ENCODE results near the gene ASXL1. TPM values are rescaled to one million over a fixed set of nuclear protein-coding genes. Genes with fewer than 3 reads are reported as not detected.

ASXL1 gene
- total RNA-seq, 1 donor from 2014 or later: 97.5 TPM

DNA sequence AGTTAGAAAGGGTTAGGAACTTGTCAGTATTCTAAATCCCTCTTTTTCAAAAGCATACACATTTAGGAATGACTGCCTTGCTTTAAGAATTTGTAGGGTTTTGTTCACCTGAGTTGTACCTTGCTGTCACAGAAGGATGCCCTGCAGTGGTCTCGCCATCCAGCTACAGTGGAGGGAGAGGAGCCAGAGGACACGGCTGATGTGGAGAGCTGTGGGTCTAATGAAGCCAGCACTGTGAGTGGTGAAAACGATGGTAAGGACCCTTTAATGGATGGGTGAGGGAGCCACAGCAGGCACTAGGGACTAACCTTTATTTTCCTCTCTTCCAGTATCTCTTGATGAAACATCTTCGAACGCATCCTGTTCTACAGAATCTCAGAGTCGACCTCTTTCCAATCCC, 69.9 kb downstream of the ASXL1 start:
- intact Hi-C loops (cut with DNase I): no loop called here
- Histone ChIP-seq H3K9me3 (no peaks in the 10 kb centered on the region), H3K27ac (no peak overlapping the region), H3K4me3 (no peak overlapping the region), H3K27me3 (no peaks in the 10 kb centered on the region), H3K36me3 (peaks cover 0 to 53% of the 10 kb centered on the region in 2 donors), H3K4me1 (no peaks in the 10 kb centered on the region)
- TF ChIP-seq, protein P1, sequence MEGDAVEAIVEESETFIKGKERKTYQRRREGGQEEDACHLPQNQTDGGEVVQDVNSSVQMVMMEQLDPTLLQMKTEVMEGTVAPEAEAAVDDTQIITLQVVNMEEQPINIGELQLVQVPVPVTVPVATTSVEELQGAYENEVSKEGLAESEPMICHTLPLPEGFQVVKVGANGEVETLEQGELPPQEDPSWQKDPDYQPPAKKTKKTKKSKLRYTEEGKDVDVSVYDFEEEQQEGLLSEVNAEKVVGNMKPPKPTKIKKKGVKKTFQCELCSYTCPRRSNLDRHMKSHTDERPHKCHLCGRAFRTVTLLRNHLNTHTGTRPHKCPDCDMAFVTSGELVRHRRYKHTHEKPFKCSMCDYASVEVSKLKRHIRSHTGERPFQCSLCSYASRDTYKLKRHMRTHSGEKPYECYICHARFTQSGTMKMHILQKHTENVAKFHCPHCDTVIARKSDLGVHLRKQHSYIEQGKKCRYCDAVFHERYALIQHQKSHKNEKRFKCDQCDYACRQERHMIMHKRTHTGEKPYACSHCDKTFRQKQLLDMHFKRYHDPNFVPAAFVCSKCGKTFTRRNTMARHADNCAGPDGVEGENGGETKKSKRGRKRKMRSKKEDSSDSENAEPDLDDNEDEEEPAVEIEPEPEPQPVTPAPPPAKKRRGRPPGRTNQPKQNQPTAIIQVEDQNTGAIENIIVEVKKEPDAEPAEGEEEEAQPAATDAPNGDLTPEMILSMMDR (IDR thresholded peaks at IDR 0.05): no peak
- TF ChIP-seq POLR2AphosphoS5 (IDR thresholded peaks at IDR 0.05; ENCODE audit: insufficient read depth in 1 of 2, low read depth in 1 of 2) (no peak), POLR2A (IDR thresholded peaks at IDR 0.05) (no peak)
- no peak for DNase-seq (ENCODE audit: extremely low spot score in 2 of 2)

DNA sequence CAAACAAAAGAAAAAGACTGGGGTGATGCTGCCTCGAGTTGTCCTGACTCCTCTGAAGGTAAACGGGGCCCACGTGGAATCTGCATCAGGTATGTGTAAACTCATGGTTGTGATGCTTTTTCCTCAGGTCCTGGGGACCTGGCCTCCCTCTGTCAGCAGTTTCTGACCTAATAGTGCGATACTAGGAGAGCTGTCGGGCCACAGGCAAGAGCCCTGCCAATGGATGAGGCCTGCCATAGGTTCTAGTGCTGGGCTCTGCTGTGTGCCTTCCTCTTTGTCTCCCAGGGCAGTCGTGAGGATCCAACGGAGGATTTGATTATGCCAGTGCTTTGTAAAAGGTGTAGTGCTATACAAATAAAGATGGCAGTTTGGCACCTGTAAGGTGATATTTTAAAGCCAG, 71.2 kb downstream of the ASXL1 start:
- no peak for TF ChIP-seq POLR2AphosphoS5 (IDR thresholded peaks at IDR 0.05; ENCODE audit: insufficient read depth in 1 of 2, low read depth in 1 of 2)
- TF ChIP-seq POLR2A (IDR thresholded peaks at IDR 0.05): no peak
- TF ChIP-seq, protein P1 (IDR thresholded peaks at IDR 0.05): no peak
- intact Hi-C loops (cut with DNase I): no loop called here
- Histone ChIP-seq H3K4me3 (no peak overlapping the region), H3K36me3 (peaks cover 0 to 67% of the 10 kb centered on the region in 2 donors), H3K4me1 (no peaks in the 10 kb centered on the region), H3K27me3 (no peaks in the 10 kb centered on the region), H3K27ac (no peak overlapping the region), H3K9me3 (no peaks in the 10 kb centered on the region)
- DNase-seq (ENCODE audit: extremely low spot score in 2 of 2): no peak

DNA sequence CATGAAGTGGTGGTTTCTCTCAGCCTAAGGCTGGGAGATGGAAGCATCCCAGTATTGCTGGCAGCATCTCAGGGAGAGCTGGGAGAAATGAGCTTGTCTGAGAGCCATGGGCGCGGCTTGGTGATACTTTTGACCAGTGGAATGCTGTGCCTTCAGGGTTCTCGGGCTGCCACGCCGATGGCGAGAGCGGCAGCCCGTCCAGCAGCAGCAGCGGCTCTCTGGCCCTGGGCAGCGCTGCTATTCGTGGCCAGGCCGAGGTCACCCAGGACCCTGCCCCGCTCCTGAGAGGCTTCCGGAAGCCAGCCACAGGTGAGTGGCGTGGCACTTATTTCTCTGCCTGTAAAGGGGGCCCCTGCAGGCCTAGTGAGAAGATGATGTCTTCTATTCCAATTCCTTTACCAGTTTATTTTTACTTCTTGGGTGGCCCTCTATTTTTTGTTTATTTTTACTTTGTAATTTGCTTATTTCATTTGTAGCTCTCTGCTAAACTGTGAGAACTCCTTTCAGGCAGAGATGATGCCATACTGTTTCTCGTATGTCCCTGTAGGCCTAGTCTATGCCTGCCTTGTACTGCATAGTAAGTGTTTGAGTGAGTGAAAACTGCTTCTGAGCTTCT, 71.7 kb downstream of the ASXL1 start:
- Histone ChIP-seq H3K4me1 (no peaks in the 10 kb centered on the region), H3K27ac (no peak overlapping the region), H3K27me3 (no peaks in the 10 kb centered on the region), H3K36me3 (peaks cover 0 to 72% of the 10 kb centered on the region in 2 donors), H3K9me3 (no peaks in the 10 kb centered on the region), H3K4me3 (no peak overlapping the region)
- TF ChIP-seq, protein P1 (IDR thresholded peaks at IDR 0.05): no peak
- TF ChIP-seq POLR2A (IDR thresholded peaks at IDR 0.05) (no peak), POLR2AphosphoS5 (IDR thresholded peaks at IDR 0.05; ENCODE audit: insufficient read depth in 1 of 2, low read depth in 1 of 2) (no peak)
- DNase-seq (ENCODE audit: extremely low spot score in 2 of 2): no peak
- intact Hi-C loops (cut with DNase I): no loop called here

DNA sequence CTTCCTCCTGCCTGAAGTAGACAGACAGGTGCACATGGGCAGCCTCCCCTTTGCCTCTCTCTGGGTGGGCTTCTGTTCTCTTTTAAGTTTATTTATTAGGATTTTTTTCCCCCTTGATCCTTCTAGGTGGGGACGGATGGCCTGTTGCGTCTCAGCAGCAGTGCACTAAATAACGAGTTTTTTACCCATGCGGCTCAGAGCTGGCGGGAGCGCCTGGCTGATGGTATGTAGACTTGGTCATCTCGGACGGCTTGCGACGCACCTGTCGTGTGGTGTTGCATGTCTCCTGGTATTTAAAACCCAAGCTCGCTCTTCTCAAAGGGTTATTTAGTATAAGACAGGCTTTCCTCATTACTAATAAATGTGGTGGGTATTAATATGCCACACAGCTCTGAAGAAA, 73.3 kb downstream of the ASXL1 start:
- DNase-seq (ENCODE audit: extremely low spot score in 2 of 2): no peak
- Histone ChIP-seq H3K4me3 (no peak overlapping the region), H3K4me1 (no peaks in the 10 kb centered on the region), H3K27me3 (no peaks in the 10 kb centered on the region), H3K36me3 (peaks cover 0 to 88% of the 10 kb centered on the region in 2 donors), H3K27ac (no peak overlapping the region), H3K9me3 (no peaks in the 10 kb centered on the region)
- TF ChIP-seq POLR2A (IDR thresholded peaks at IDR 0.05): no peak
- no peak for TF ChIP-seq POLR2AphosphoS5 (IDR thresholded peaks at IDR 0.05; ENCODE audit: insufficient read depth in 1 of 2, low read depth in 1 of 2)
- TF ChIP-seq, protein P1 (IDR thresholded peaks at IDR 0.05): no peak
- intact Hi-C loops (cut with DNase I): no loop called here

DNA sequence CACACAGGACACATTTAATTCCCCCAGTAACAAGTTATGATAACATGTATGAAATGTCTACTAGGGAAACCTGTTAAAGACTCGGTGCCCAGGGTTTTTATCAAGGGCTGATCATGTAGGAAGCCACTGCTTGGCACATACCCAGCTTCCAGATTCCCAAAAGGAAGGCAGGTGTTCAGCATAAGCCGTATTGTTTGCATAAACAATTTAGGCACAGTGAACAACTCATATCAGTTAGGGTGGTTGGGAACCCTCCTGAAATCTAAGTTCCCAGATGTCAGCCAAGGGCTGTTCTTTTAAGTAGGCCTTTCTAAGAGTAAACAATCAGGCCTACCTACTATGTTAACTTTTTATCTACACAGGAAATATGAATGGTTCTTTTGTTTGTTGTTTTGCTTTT, 74.1 kb downstream of the ASXL1 start:
- intact Hi-C loops (cut with DNase I): no loop called here
- H3K36me3 ChIP-seq: peaks cover 0 to 96% of the 10 kb centered on the region in 2 donors
- no peaks in the 10 kb centered on the region for H3K27me3 ChIP-seq
- H3K9me3 ChIP-seq: no peaks in the 10 kb centered on the region
- TF ChIP-seq, protein P1 (IDR thresholded peaks at IDR 0.05): no peak
- TF ChIP-seq POLR2A (IDR thresholded peaks at IDR 0.05) (no peak), POLR2AphosphoS5 (IDR thresholded peaks at IDR 0.05; ENCODE audit: insufficient read depth in 1 of 2, low read depth in 1 of 2) (no peak)
- no peaks in the 10 kb centered on the region for H3K4me1 ChIP-seq
- H3K27ac ChIP-seq: no peak overlapping the region
- H3K4me3 ChIP-seq: no peak overlapping the region
- DNase-seq (ENCODE audit: extremely low spot score in 2 of 2): no peak
